ENCODE measurements around the gene PDIA5.

DNA sequence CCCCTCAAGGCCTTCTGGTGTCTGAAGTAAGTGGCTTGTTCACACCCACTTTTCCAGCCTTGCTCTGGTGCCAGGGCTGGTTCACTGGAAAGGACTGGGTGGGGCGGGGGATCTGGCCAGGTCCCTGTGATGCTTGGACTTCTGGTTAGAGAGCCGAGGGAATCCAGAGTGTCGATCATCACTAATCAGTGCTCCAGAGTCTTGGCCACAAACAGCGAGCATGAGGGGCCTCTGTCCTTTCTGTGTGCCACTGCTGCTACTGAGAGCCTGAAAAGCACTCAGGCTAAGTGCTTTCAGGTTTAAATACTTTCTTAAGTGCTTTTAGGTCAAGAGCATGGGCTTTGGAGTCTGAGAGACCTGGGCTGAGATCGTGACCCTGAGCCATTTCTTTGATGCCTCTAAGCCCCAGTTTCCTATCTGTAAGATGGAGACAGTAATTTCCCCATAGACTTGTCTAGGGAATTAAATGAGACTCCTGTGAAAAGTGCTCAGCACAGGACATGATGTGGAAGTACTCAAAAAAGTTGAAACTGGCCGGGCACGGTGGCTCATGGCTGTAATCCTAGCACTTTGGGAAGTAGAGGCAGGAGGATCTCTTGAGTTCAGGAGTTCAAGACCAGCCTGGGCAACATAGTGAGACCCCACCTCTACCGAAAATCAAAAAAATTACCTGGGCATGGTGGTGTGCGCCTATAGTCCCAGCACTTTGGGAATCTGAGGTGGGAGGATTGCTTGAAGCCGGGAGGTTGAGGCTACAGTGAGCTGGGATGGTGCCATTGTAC, 81.1 kb downstream of the PDIA5 start:
- TF ChIP-seq, protein P1, sequence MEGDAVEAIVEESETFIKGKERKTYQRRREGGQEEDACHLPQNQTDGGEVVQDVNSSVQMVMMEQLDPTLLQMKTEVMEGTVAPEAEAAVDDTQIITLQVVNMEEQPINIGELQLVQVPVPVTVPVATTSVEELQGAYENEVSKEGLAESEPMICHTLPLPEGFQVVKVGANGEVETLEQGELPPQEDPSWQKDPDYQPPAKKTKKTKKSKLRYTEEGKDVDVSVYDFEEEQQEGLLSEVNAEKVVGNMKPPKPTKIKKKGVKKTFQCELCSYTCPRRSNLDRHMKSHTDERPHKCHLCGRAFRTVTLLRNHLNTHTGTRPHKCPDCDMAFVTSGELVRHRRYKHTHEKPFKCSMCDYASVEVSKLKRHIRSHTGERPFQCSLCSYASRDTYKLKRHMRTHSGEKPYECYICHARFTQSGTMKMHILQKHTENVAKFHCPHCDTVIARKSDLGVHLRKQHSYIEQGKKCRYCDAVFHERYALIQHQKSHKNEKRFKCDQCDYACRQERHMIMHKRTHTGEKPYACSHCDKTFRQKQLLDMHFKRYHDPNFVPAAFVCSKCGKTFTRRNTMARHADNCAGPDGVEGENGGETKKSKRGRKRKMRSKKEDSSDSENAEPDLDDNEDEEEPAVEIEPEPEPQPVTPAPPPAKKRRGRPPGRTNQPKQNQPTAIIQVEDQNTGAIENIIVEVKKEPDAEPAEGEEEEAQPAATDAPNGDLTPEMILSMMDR (IDR thresholded peaks at IDR 0.05; ENCODE audit: poor library complexity, severe bottlenecking), result no peak
- TF ChIP-seq RAD21 (conservative IDR thresholded peaks at IDR 0.05), result no peak
- TF ChIP-seq EP300 (conservative IDR thresholded peaks at IDR 0.05; ENCODE audit: poor library complexity, severe bottlenecking), result no peak
